Spleen (tissue), 11 donors: ENCODE measurements around the gene PTGER4. TPM values are rescaled to one million over a fixed set of nuclear protein-coding genes. Genes with fewer than 3 reads are reported as not detected.

Experiments used
- DNase-seq: peaks from one replicate; pipeline ENCODE4 v3.0.0-alpha.2; 2020
- H3K27ac ChIP-seq, 8 donors: fragments of 200-600 bp; sonication (generic) in 7 of 8; 1 replicate in 4 of 8; 2 replicates in 4 of 8; pipeline versions ENCODE4 v1.5.0 to v1.8.0; 2016 to 2021; ENCODE audit warnings: inconsistent platforms in 4 of 8, mild to moderate bottlenecking in 4 of 8, moderate library complexity in 1 of 8
- H3K27me3 ChIP-seq, 7 donors: fragments of 200-600 bp; sonication (generic) in 6 of 7; replicated peaks in 1 of 7; 1 replicate in 4 of 7; 2 replicates in 3 of 7; pipeline versions ENCODE4 v1.5.0 to v1.8.0; 2016 to 2021; ENCODE audit warnings: inconsistent platforms in 3 of 7, mild to moderate bottlenecking in 1 of 7
- H3K36me3 ChIP-seq, 6 donors: fragments of 200-600 bp; sonication (generic) in 5 of 6; 1 replicate in 4 of 6; 2 replicates in 2 of 6; pipeline versions ENCODE4 v1.5.0 to v1.8.0; 2016 to 2021; ENCODE audit warnings: inconsistent platforms in 2 of 6
- H3K4me1 ChIP-seq, 6 donors: fragments of 200-600 bp; sonication (generic) in 5 of 6; 1 replicate in 3 of 6; 2 replicates in 3 of 6; pipeline versions ENCODE4 v1.5.0 to v1.8.0; 2016 to 2021; ENCODE audit warnings: inconsistent platforms in 3 of 6
- H3K4me3 ChIP-seq, 8 donors: fragments of 200-600 bp; sonication (generic) in 7 of 8; 1 replicate in 4 of 8; 2 replicates in 4 of 8; pipeline versions ENCODE4 v1.5.0 to v1.8.0; 2016 to 2021; ENCODE audit warnings: inconsistent platforms in 4 of 8, mild to moderate bottlenecking in 4 of 8, moderate library complexity in 2 of 8
- H3K9me3 ChIP-seq, 8 donors: fragments of 200-600 bp; sonication (generic) in 7 of 8; 1 replicate in 4 of 8; 2 replicates in 4 of 8; pipeline versions ENCODE4 v1.5.0 to v1.8.0; 2016 to 2021; ENCODE audit warnings: inconsistent platforms in 4 of 8
- CTCF ChIP-seq, 11 experiments: fragments of 200-600 bp in 7 of 11; fragments of 450-650 bp in 4 of 11; sonication (generic) in 4 of 11; IDR thresholded peaks in 8 of 11; conservative IDR thresholded peaks in 3 of 11; 1 replicate in 7 of 11; 2 replicates in 4 of 11; pipeline versions ENCODE4 v1.4.0 to v1.8.0; 2016 to 2021; ENCODE audit warnings: antibody characterized with exemption in 11 of 11, inconsistent platforms in 4 of 11, mild to moderate bottlenecking in 1 of 11
- POLR2A ChIP-seq, 3 donors: fragments of 450-650 bp; IDR thresholded peaks; one replicate each; pipeline ENCODE4 v1.5.1; 2017; ENCODE audit warnings: antibody characterized with exemption in 3 of 3, mild to moderate bottlenecking in 1 of 3
- POLR2AphosphoS5 ChIP-seq, 3 donors: sonication (generic); formaldehyde crosslinking; IDR thresholded peaks; one replicate each; pipeline ENCODE4 v1.5.1; 2017; ENCODE audit warnings: antibody characterized with exemption in 3 of 3
- WGBS, 5 donors: extraction: QIAGEN DNeasy Blood & Tissue Kit in 3 of 5; methylation state at CpG; one replicate each; pipeline versions ENCODE4 v1.1.5 to v1.1.7; 2013 to 2018; 5-methylcytosine and 5-hydroxymethylcytosine counted together
- intact Hi-C: fragments of 100-400 bp; cut with DNase I; formaldehyde crosslinking; loops from one replicate; pipeline ENCODE4 v1.15.0; 2023; ENCODE audit warnings: low total_unique reads
- polyA plus RNA-seq, 3 donors: library from polyadenylated mRNA; stranded (reverse); fragments of 200-250 nt; gene quantifications; one replicate each; pipeline ENCODE4 v1.2.1, GENCODE V29; 2013
- total RNA-seq, 7 donors: library from RNA; depleted of rRNA in 3 of 7; stranded (reverse); fragments of >200 nt in 3 of 7; fragmentation: NEBNext Ultra II Directional in 4 of 7; extraction: Animal tissue kit (Norgen Biotek cat#: 25700) in 4 of 7; gene quantifications; one replicate each; pipeline versions ENCODE4 v1.1.0 to v1.2.1, GENCODE V29; 2016 to 2021
- donor health status: healthy with polysubstance abuse.
- donor health status: DM: no; HTN: no; CAD: no; lungs with moderate emphysema.
- donor health status: DM: no; HTN: no; CAD: no.
- donor health status: Bipolar disorder and iron deficiency.
- donor health status: healthy.
- donor health status: DM: no; HTN: no; CAD: no.
- donor health status: DM: yes; HTN: yes; CAD: no.

Gene PTGER4
- total and polyA plus RNA-seq, 10 donors: 4.2 to 108 (median 33.2) TPM

GRCh38 chr5:40678460-40679147, 1.1 kb upstream of the PTGER4 start:
- peaks cover 0 to 9% (median 0%) of the 10 kb centered on the region in 6 donors for H3K36me3 ChIP-seq
- peak overlapping the region; percentile 58 to 97 (median 90) for H3K27ac ChIP-seq
- H3K27me3 ChIP-seq: peaks cover 0 to 22% (median 0%) of the 10 kb centered on the region in 7 donors
- WGBS, 5 donors: 8 to 18% (median 12%) methylated on average over 12 of the region's 12 CpGs
- H3K4me1 ChIP-seq: peaks cover 7 to 79% (median 60%) of the 10 kb centered on the region in 6 donors
- no peak for DNase-seq
- intact Hi-C loops: no loop called here
- peak overlapping the region; percentile 43 to 91 (median 78) for H3K4me3 ChIP-seq
- H3K9me3 ChIP-seq: no peaks in the 10 kb centered on the region
- TF ChIP-seq POLR2A (IDR thresholded peaks at IDR 0.05): no peak
- TF ChIP-seq CTCF (IDR thresholded peaks at IDR 0.05 in 8 of 11, conservative IDR thresholded peaks at IDR 0.05 in 3 of 11): no peak
- no peak for TF ChIP-seq POLR2AphosphoS5 (IDR thresholded peaks at IDR 0.05)

- H3K4me1 ChIP-seq: peaks cover 7 to 86% (median 64%) of the 10 kb centered on the region in 6 donors
These were observed 385 bp upstream of the PTGER4 start for GRCh38 chr5:40679148-40679912.

GRCh38 chr5:40680741-40681362, 1.1 kb downstream of the PTGER4 start:
- Histone ChIP-seq H3K4me1 (peaks cover 8 to 94% (median 75%) of the 10 kb centered on the region in 6 donors), H3K36me3 (peaks cover 0 to 12% (median 0%) of the 10 kb centered on the region in 6 donors), H3K27me3 (peaks cover 0 to 22% (median 0%) of the 10 kb centered on the region in 7 donors), H3K4me3 (peak overlapping the region; percentile 43 to 91 (median 78)), H3K27ac (peak overlapping the region; percentile 58 to 97 (median 90)), H3K9me3 (no peaks in the 10 kb centered on the region)
- TF ChIP-seq POLR2A (IDR thresholded peaks at IDR 0.05) (no peak), POLR2AphosphoS5 (IDR thresholded peaks at IDR 0.05) (peak in 1 of 3 donors; percentile 17), CTCF (IDR thresholded peaks at IDR 0.05 in 8 of 11, conservative IDR thresholded peaks at IDR 0.05 in 3 of 11) (peak in 8 of 11 experiments; percentile 22 to 49 (median 36))
- intact Hi-C loops: loop anchor here (10.0 kb wide), 2 partner anchors 316 to 656 kb away; no protein-coding TSS in a partner anchor
- 1 to 4% (median 3%) methylated on average over 34 to 37 of the region's 37 CpGs for WGBS, 5 donors
- DNase-seq: peak; percentile 89

More at GRCh38 chr5:40679148-40679912, 385 bp upstream of the PTGER4 start:
- peak; percentile 98 for DNase-seq
- H3K4me3 ChIP-seq: peak overlapping the region; percentile 43 to 91 (median 78)
- no peaks in the 10 kb centered on the region for H3K9me3 ChIP-seq
- intact Hi-C loops: no loop called here
- peaks cover 0 to 9% (median 0%) of the 10 kb centered on the region in 6 donors for H3K36me3 ChIP-seq
- peaks cover 0 to 22% (median 0%) of the 10 kb centered on the region in 7 donors for H3K27me3 ChIP-seq
- WGBS, 5 donors: 0 to 1% (median 0%) methylated on average over 41 to 60 of the region's 60 CpGs
- H3K27ac ChIP-seq: peak overlapping the region; percentile 58 to 97 (median 90)
- no peak for TF ChIP-seq POLR2A (IDR thresholded peaks at IDR 0.05)
- peak; percentile 73 to 97 (median 94) for TF ChIP-seq POLR2AphosphoS5 (IDR thresholded peaks at IDR 0.05)
- peak in 4 of 11 experiments; percentile 24 to 53 (median 24) for TF ChIP-seq CTCF (IDR thresholded peaks at IDR 0.05 in 8 of 11, conservative IDR thresholded peaks at IDR 0.05 in 3 of 11)
